SK-N-SH (cell line): ENCODE data around the gene GJB1. TPM values are rescaled to one million over a fixed set of nuclear protein-coding genes. Genes with fewer than 3 reads are reported as not detected.

ENCODE experiments used
- CTCF ChIA-PET: fragments of 300-600, 350-600 bp; formaldehyde crosslinking; extraction: SDS; loops from one replicate; lab custom pipeline; 2021; lab: Yijun Ruan, JAX
- POLR2A ChIA-PET: fragments of 350-600 bp; sonication (Branson Sonifier 250); formaldehyde crosslinking; extraction: SDS; loops from one replicate; lab custom pipeline; 2020; ENCODE audit warnings: antibody characterized with exemption, inconsistent platforms; lab: Yijun Ruan, JAX
- DNase-seq: peaks from one replicate; pipeline ENCODE4 v3.0.0; 2012
- H2AFZ ChIP-seq: fragments of 200-600 bp; sonication (generic); 2 replicates; pipeline ENCODE4 v1.8.1; 2016; ENCODE audit warnings: antibody characterized with exemption, mild to moderate bottlenecking, low read depth
- H3F3A ChIP-seq: fragments of 200-600 bp; sonication (generic); replicated peaks from 2 replicates; pipeline ENCODE3; 2016; ENCODE audit warnings: antibody characterized with exemption, mild to moderate bottlenecking; ENCODE audit not compliant: insufficient read depth
- H3K27ac ChIP-seq, 2 experiments: fragments of 200-500 bp in 1 of 2; fragments of 200-600 bp in 1 of 2; sonication (Bioruptor generic) in 1 of 2; sonication (generic), shearing (Covaris generic) in 1 of 2; 2 replicates each; pipeline versions ENCODE4 v1.5.1 to v1.6.1; 2014 to 2016; ENCODE audit warnings: low read depth in 2 of 2, inconsistent platforms in 1 of 2, low read length in 1 of 2, mild to moderate bottlenecking in 1 of 2, mixed read lengths in 1 of 2
- H3K27me3 ChIP-seq: fragments of 200-600 bp; sonication (generic), shearing (Covaris generic); 2 replicates; pipeline ENCODE4 v1.6.1; 2016; ENCODE audit warnings: mixed run types; ENCODE audit not compliant: insufficient read depth
- H3K36me3 ChIP-seq, 2 experiments: fragments of 200-500 bp in 1 of 2; fragments of 200-600 bp in 1 of 2; sonication (Bioruptor generic) in 1 of 2; sonication (generic) in 1 of 2; replicated peaks in 1 of 2; 2 replicates each; pipeline versions ENCODE3 to v1.5.1; 2014 to 2016; ENCODE audit warnings: low read length in 1 of 2, mild to moderate bottlenecking in 1 of 2; ENCODE audit not compliant: insufficient read depth in 2 of 2, control insufficient read depth in 1 of 2
- H3K4me1 ChIP-seq, 2 experiments: fragments of 200-500 bp in 1 of 2; fragments of 200-600 bp in 1 of 2; sonication (Bioruptor generic) in 1 of 2; sonication (generic), shearing (Covaris generic) in 1 of 2; 2 replicates each; pipeline versions ENCODE4 v1.5.1 to v1.6.1; 2014 to 2016; ENCODE audit warnings: low read depth in 1 of 2, low read length in 1 of 2, mixed run types in 1 of 2; ENCODE audit not compliant: insufficient read depth in 2 of 2, control insufficient read depth in 1 of 2
- H3K4me2 ChIP-seq: fragments of 200-600 bp; sonication (generic), shearing (Covaris generic); 2 replicates; pipeline ENCODE4 v1.6.1; 2017; ENCODE audit warnings: mixed run types
- H3K4me3 ChIP-seq, 2 experiments: fragments of 200-500 bp in 1 of 2; fragments of 200-600 bp in 1 of 2; sonication (Bioruptor generic) in 1 of 2; sonication (generic), shearing (Covaris generic) in 1 of 2; 2 replicates each; pipeline versions ENCODE4 v1.5.1 to v1.8.1; 2014 to 2016; ENCODE audit warnings: low read depth in 2 of 2, inconsistent platforms in 1 of 2, low read length in 1 of 2, mild to moderate bottlenecking in 1 of 2, mixed read lengths in 1 of 2, moderate library complexity in 1 of 2
- H3K79me2 ChIP-seq: fragments of 200-600 bp; sonication (generic); 2 replicates; pipeline ENCODE4 v1.8.1; 2017; ENCODE audit warnings: mild to moderate bottlenecking; ENCODE audit not compliant: insufficient read depth
- H3K9ac ChIP-seq: fragments of 200-600 bp; sonication (generic); 2 replicates; pipeline ENCODE4 v1.6.1; 2017; ENCODE audit warnings: mixed run types
- H3K9me2 ChIP-seq: fragments of 200-600 bp; sonication (generic); 2 replicates; pipeline ENCODE4 v1.6.1; 2017; ENCODE audit warnings: mixed run types
- H3K9me3 ChIP-seq: fragments of 200-600 bp; sonication (generic); 2 replicates; pipeline ENCODE4 v1.6.1; 2017; ENCODE audit warnings: mixed run types, mild to moderate bottlenecking, moderate library complexity
- H4K20me1 ChIP-seq: fragments of 200-600 bp; sonication (generic); 2 replicates; pipeline ENCODE4 v1.6.1; 2017; ENCODE audit warnings: mild to moderate bottlenecking, mixed run types; ENCODE audit not compliant: insufficient read depth
- CHD2 ChIP-seq: fragments of 150-350 bp; IDR thresholded peaks from 2 replicates; pipeline ENCODE4 v1.6.1; 2018; ENCODE audit warnings: low read length; ENCODE audit not compliant: partially characterized antibody
- ELF1 ChIP-seq: IDR thresholded peaks from 2 replicates; pipeline ENCODE4 v1.4.0; 2012
- EP300 ChIP-seq, 2 experiments: IDR thresholded peaks; 2 replicates each; pipeline versions ENCODE4 v1.4.0 to v1.6.1; 2012; ENCODE audit warnings: borderline replicate concordance in 1 of 2, low read depth in 1 of 2, low read length in 1 of 2
- FOXM1 ChIP-seq: IDR thresholded peaks from 2 replicates; pipeline ENCODE4 v1.4.0; 2012; ENCODE audit warnings: low read depth, mild to moderate bottlenecking
- JUND ChIP-seq: IDR thresholded peaks from 2 replicates; pipeline ENCODE4 v1.4.0; 2012
- MEF2A ChIP-seq: IDR thresholded peaks from 2 replicates; pipeline ENCODE4 v1.4.0; 2012; ENCODE audit warnings: low read depth, borderline replicate concordance
- MXI1 ChIP-seq: IDR thresholded peaks from 2 replicates; pipeline ENCODE4 v1.6.1; 2012; ENCODE audit warnings: mild to moderate bottlenecking, low read depth, low read length, improper control_type of control experiment
- RCOR1 ChIP-seq: fragments of 150-350 bp; IDR thresholded peaks from 2 replicates; pipeline ENCODE4 v1.6.1; 2017; ENCODE audit warnings: antibody characterized with exemption, low read length
- TAF1 ChIP-seq: IDR thresholded peaks from 2 replicates; pipeline ENCODE4 v1.6.1; 2012; ENCODE audit warnings: low read depth, mild to moderate bottlenecking, low read length, moderate library complexity, borderline replicate concordance
- TCF12 ChIP-seq: IDR thresholded peaks from 2 replicates; pipeline ENCODE4 v1.4.0; 2012
- WGBS: methylation state at CpG from one replicate; pipeline ENCODE4 v1.1.6; 2017; ENCODE audit warnings: low lambda C conversion rate; 5-methylcytosine and 5-hydroxymethylcytosine counted together
- polyA plus RNA-seq, 3 experiments: library from polyadenylated mRNA; depleted of rRNA; stranded (reverse); fragments of >200 nt; gene quantifications; 2 replicates each; pipeline ENCODE4 v1.2.3, GENCODE V29; 2012
- TF ChIP-seq, protein P1 (sequence below): fragments of 150-350 bp; IDR thresholded peaks from 2 replicates; pipeline ENCODE4 v1.6.1; 2016; ENCODE audit warnings: mild to moderate bottlenecking, low read depth, low read length
- TF ChIP-seq, protein P2 (sequence below): IDR thresholded peaks from 2 replicates; pipeline ENCODE4 v1.6.1; 2012; ENCODE audit warnings: mild to moderate bottlenecking, low read depth, low read length, moderate library complexity

Gene GJB1
- polyA plus RNA-seq, 1 of the 3 experiments (the other 2 are of a cell fraction): not detected

DNA sequence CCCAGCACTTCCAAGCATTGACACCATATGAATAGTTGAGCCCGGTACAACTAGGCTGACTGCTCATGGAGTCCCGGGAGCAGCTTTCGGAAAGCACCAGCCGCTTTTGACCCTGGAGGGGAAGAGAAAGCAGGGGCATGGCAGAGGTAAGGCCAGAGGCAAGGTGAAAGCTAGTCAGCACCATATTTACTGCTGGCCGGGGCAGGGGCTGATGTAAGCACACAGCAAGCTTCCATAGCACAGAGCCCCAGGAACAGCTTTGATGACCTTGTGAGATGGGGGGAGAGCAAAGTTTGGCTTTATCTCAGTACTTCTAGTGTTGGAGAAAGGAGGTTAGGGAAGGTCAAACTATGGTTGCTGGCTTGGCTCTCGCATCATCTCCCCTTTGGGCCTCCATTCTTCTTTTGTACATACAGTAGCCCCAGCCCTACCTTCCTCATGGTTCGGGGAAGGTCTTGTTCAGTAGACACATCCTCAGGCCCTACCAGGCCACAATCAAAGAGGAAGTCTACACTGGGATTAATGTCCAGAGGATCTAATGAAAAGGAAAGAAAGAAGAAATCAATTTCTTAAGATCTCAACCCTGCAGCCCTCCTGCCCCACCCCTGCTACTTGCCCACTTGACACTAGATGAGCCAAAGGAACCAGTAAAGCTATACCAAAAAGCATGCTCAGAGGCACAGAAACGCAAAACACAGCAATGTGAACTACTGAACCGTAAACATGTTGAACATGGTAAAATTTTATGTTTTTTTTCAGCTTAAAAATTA, 21.5 kb downstream of the GJB1 start:
- no peaks in the 10 kb centered on the region for H3K9me2 ChIP-seq
- no peak overlapping the region for H3K9ac ChIP-seq
- H3K9me3 ChIP-seq: no peaks in the 10 kb centered on the region
- no peak overlapping the region for H3K4me3 ChIP-seq
- no peaks in the 10 kb centered on the region for H3K4me1 ChIP-seq
- no peaks in the 10 kb centered on the region for H3F3A ChIP-seq
- H3K79me2 ChIP-seq: no peaks in the 10 kb centered on the region
- H3K4me2 ChIP-seq: no peak overlapping the region
- WGBS: 77% methylated on average over 9 of the region's 9 CpGs
- DNase-seq: no peak
- no peaks in the 10 kb centered on the region for H4K20me1 ChIP-seq
- TF ChIP-seq EP300 (IDR thresholded peaks at IDR 0.05; ENCODE audit: borderline replicate concordance in 1 of 2, low read depth in 1 of 2, low read length in 1 of 2): no peak
- TF ChIP-seq TAF1: no peak
- no peak for TF ChIP-seq CHD2
- no peak for TF ChIP-seq TCF12
- ChIA-PET CTCF (interaction anchor here (0.7 kb wide), 1 partner anchor 17 kb away, joined by 4 read pairs; no protein-coding TSS in a partner anchor), POLR2A (no interaction called here)
- no peak overlapping the region for H2AFZ ChIP-seq
- H3K27me3 ChIP-seq: no peaks in the 10 kb centered on the region
- no peak overlapping the region for H3K27ac ChIP-seq
- peaks cover 7 to 77% of the 10 kb centered on the region in 2 experiments for H3K36me3 ChIP-seq

DNA sequence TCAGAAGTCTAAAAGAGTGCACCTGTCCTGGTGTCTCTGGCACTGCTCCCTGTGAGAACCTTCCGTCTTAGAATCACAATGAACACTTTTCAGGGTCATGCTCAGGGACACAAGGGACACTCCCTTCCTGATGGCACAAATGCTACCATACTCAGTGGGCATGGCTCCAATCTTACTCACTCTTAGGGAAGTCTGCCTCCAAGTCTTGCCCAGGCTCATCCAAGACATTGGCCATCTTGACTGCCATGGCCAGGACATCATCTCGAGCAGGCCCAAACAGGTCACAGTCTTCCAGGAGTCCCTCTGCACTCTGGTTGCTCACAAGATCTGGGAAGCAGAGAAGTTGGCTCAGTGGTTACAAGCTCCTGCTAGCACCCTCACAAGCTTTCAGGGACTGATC, 22.1 kb downstream of the GJB1 start:
- Histone ChIP-seq H3K27ac (no peak overlapping the region), H3K4me3 (no peak overlapping the region), H3K9ac (no peak overlapping the region), H2AFZ (no peak overlapping the region), H3K27me3 (no peaks in the 10 kb centered on the region), H3K4me2 (no peak overlapping the region), H3K79me2 (no peaks in the 10 kb centered on the region), H3K4me1 (no peaks in the 10 kb centered on the region), H4K20me1 (no peaks in the 10 kb centered on the region), H3F3A (no peaks in the 10 kb centered on the region), H3K36me3 (peaks cover 7 to 83% of the 10 kb centered on the region in 2 experiments), H3K9me3 (no peaks in the 10 kb centered on the region), H3K9me2 (no peaks in the 10 kb centered on the region)
- POLR2A ChIA-PET: no interaction called here
- DNase-seq: no peak
- 71% methylated on average over 2 of the region's 2 CpGs for WGBS
- TF ChIP-seq RCOR1 (no peak), MEF2A (no peak), EP300 (IDR thresholded peaks at IDR 0.05; ENCODE audit: borderline replicate concordance in 1 of 2, low read depth in 1 of 2, low read length in 1 of 2) (no peak), JUND (no peak), MXI1 (no peak), ELF1 (no peak), FOXM1 (no peak)
- TF ChIP-seq, protein P1, sequence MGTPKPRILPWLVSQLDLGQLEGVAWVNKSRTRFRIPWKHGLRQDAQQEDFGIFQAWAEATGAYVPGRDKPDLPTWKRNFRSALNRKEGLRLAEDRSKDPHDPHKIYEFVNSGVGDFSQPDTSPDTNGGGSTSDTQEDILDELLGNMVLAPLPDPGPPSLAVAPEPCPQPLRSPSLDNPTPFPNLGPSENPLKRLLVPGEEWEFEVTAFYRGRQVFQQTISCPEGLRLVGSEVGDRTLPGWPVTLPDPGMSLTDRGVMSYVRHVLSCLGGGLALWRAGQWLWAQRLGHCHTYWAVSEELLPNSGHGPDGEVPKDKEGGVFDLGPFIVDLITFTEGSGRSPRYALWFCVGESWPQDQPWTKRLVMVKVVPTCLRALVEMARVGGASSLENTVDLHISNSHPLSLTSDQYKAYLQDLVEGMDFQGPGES: no peak
- TF ChIP-seq, protein P2, sequence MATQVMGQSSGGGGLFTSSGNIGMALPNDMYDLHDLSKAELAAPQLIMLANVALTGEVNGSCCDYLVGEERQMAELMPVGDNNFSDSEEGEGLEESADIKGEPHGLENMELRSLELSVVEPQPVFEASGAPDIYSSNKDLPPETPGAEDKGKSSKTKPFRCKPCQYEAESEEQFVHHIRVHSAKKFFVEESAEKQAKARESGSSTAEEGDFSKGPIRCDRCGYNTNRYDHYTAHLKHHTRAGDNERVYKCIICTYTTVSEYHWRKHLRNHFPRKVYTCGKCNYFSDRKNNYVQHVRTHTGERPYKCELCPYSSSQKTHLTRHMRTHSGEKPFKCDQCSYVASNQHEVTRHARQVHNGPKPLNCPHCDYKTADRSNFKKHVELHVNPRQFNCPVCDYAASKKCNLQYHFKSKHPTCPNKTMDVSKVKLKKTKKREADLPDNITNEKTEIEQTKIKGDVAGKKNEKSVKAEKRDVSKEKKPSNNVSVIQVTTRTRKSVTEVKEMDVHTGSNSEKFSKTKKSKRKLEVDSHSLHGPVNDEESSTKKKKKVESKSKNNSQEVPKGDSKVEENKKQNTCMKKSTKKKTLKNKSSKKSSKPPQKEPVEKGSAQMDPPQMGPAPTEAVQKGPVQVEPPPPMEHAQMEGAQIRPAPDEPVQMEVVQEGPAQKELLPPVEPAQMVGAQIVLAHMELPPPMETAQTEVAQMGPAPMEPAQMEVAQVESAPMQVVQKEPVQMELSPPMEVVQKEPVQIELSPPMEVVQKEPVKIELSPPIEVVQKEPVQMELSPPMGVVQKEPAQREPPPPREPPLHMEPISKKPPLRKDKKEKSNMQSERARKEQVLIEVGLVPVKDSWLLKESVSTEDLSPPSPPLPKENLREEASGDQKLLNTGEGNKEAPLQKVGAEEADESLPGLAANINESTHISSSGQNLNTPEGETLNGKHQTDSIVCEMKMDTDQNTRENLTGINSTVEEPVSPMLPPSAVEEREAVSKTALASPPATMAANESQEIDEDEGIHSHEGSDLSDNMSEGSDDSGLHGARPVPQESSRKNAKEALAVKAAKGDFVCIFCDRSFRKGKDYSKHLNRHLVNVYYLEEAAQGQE: no peak
- CTCF ChIA-PET: no interaction called here
